Astrocyte (in vitro differentiated cells and primary cell): ENCODE data around the gene TM7SF3. TPM values are rescaled to one million over a fixed set of nuclear protein-coding genes. Genes with fewer than 3 reads are reported as not detected.

Experiments
- DNase-seq: peaks from one replicate; pipeline ENCODE4 v3.0.0-alpha.2; 2010; ENCODE audit warnings: low read depth
- FAIRE-seq: peaks from 2 replicates; lab custom pipeline; 2011; peaks lifted over from hg19 to GRCh38; lab: Jason Lieb, UNC
- H2AFZ ChIP-seq: 2 replicates; pipeline ENCODE4 v1.6.0; 2012; ENCODE audit warnings: low read depth, low read length, inconsistent platforms
- H3K27ac ChIP-seq: 2 replicates; pipeline ENCODE4 v1.5.1; 2011; ENCODE audit warnings: low read depth, low read length, inconsistent platforms
- H3K27me3 ChIP-seq: 2 replicates; pipeline ENCODE4 v1.6.0; 2011; ENCODE audit warnings: low read length, inconsistent platforms; ENCODE audit not compliant: insufficient read depth
- H3K36me3 ChIP-seq: 2 replicates; pipeline ENCODE4 v1.5.1; 2011; ENCODE audit warnings: low read length, inconsistent platforms; ENCODE audit not compliant: insufficient read depth
- H3K4me1 ChIP-seq: 2 replicates; pipeline ENCODE4 v1.5.1; 2011; ENCODE audit warnings: low read length, inconsistent platforms; ENCODE audit not compliant: insufficient read depth
- H3K4me2 ChIP-seq: 2 replicates; pipeline ENCODE4 v1.6.0; 2012; ENCODE audit warnings: low read length, inconsistent platforms
- H3K4me3 ChIP-seq: 2 replicates; pipeline ENCODE4 v1.5.1; 2011; ENCODE audit warnings: low read depth, mild to moderate bottlenecking, low read length, inconsistent platforms; ENCODE audit not compliant: insufficient read depth
- H3K79me2 ChIP-seq: 2 replicates; pipeline ENCODE4 v1.6.0; 2012; ENCODE audit warnings: mild to moderate bottlenecking, low read length, inconsistent platforms; ENCODE audit not compliant: insufficient read depth
- H3K9ac ChIP-seq: 2 replicates; pipeline ENCODE4 v1.6.0; 2012; ENCODE audit warnings: mild to moderate bottlenecking, low read length, inconsistent platforms
- H3K9me3 ChIP-seq: 2 replicates; pipeline ENCODE4 v1.5.1; 2012; ENCODE audit warnings: low read depth, mild to moderate bottlenecking, low read length, inconsistent platforms; ENCODE audit not compliant: insufficient read depth
- H4K20me1 ChIP-seq: 2 replicates; pipeline ENCODE4 v1.6.0; 2012; ENCODE audit warnings: low read length, inconsistent platforms; ENCODE audit not compliant: insufficient read depth
- H3K27ac Mint-ChIP-seq: one replicate; pipeline ENCODE4 v1.8.0; 2021; ENCODE audit warnings: mild to moderate bottlenecking, mixed read lengths; ENCODE audit not compliant: unreplicated experiment
- H3K27me3 Mint-ChIP-seq: one replicate; pipeline ENCODE4 v1.8.0; 2021; ENCODE audit warnings: low read depth, mixed read lengths; ENCODE audit not compliant: unreplicated experiment
- H3K36me3 Mint-ChIP-seq: one replicate; pipeline ENCODE4 v1.8.0; 2021; ENCODE audit warnings: low read depth, mixed read lengths; ENCODE audit not compliant: unreplicated experiment
- H3K4me1 Mint-ChIP-seq: one replicate; pipeline ENCODE4 v1.8.0; 2021; ENCODE audit warnings: low read depth, mixed read lengths; ENCODE audit not compliant: unreplicated experiment
- H3K4me3 Mint-ChIP-seq: one replicate; pipeline ENCODE4 v1.8.0; 2021; ENCODE audit warnings: mild to moderate bottlenecking, moderate library complexity, mixed read lengths; ENCODE audit not compliant: unreplicated experiment
- H3K9me3 Mint-ChIP-seq: one replicate; pipeline ENCODE4 v1.8.0; 2021; ENCODE audit warnings: mild to moderate bottlenecking, mixed read lengths; ENCODE audit not compliant: unreplicated experiment
- EZH2 ChIP-seq: IDR thresholded peaks from 2 replicates; pipeline ENCODE4 v1.6.1; 2012; ENCODE audit warnings: mild to moderate bottlenecking, low read length, inconsistent platforms; ENCODE audit not compliant: insufficient read depth
- total RNA-seq: library from RNA; stranded (reverse); gene quantifications from 2 replicates; pipeline ENCODE4 v1.2.1, GENCODE V29; 2021
- TF ChIP-seq, protein P1 (sequence below): IDR thresholded peaks from 2 replicates; pipeline ENCODE4 v1.5.1; 2011; ENCODE audit warnings: low read depth, mild to moderate bottlenecking, inconsistent platforms, low read length, moderate library complexity; ENCODE audit not compliant: insufficient read depth

Gene TM7SF3
- total RNA-seq, 1 donor from 2014 or later: 104 TPM

DNA sequence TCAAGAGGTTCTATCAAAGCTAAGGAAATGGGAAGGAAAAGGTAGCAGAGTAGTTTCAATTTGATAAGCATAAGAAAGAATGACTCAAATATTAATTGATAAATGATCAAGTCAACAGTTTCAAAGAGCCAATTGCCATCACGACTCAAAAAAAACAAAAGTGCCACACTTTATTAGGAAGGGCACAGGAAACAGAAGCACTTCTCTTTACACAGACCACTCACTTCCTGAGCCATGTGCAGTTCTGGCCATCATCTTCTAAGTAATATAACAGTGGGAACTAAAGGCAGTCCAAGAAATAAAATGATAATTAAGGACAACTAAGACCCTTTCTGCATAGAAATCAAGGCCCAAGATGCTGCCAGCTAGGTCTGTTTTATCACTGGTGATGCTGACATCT, 13.2 kb downstream of the TM7SF3 start:
- H3K36me3 Mint-ChIP-seq: peaks cover 17% of the 10 kb centered on the region
- H3K9me3 ChIP-seq: no peaks in the 10 kb centered on the region
- no peak overlapping the region for H2AFZ ChIP-seq
- peaks cover 12% of the 10 kb centered on the region for H3K79me2 ChIP-seq
- H3K9me3 Mint-ChIP-seq: no peaks in the 10 kb centered on the region
- peaks cover 17% of the 10 kb centered on the region for H3K4me1 Mint-ChIP-seq
- H3K4me3 Mint-ChIP-seq: no peak overlapping the region
- H3K27ac Mint-ChIP-seq: no peak overlapping the region
- H4K20me1 ChIP-seq: peaks cover 22% of the 10 kb centered on the region
- H3K27me3 ChIP-seq: no peaks in the 10 kb centered on the region
- DNase-seq (no peak), FAIRE-seq (no peak)
- H3K27ac ChIP-seq: no peak overlapping the region
- no peak overlapping the region for H3K9ac ChIP-seq
- TF ChIP-seq, protein P1, sequence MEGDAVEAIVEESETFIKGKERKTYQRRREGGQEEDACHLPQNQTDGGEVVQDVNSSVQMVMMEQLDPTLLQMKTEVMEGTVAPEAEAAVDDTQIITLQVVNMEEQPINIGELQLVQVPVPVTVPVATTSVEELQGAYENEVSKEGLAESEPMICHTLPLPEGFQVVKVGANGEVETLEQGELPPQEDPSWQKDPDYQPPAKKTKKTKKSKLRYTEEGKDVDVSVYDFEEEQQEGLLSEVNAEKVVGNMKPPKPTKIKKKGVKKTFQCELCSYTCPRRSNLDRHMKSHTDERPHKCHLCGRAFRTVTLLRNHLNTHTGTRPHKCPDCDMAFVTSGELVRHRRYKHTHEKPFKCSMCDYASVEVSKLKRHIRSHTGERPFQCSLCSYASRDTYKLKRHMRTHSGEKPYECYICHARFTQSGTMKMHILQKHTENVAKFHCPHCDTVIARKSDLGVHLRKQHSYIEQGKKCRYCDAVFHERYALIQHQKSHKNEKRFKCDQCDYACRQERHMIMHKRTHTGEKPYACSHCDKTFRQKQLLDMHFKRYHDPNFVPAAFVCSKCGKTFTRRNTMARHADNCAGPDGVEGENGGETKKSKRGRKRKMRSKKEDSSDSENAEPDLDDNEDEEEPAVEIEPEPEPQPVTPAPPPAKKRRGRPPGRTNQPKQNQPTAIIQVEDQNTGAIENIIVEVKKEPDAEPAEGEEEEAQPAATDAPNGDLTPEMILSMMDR: no peak
- no peak for TF ChIP-seq EZH2
- H3K36me3 ChIP-seq: peaks cover 2% of the 10 kb centered on the region
- H3K4me2 ChIP-seq: no peak overlapping the region
- no peaks in the 10 kb centered on the region for H3K4me1 ChIP-seq
- H3K27me3 Mint-ChIP-seq: no peaks in the 10 kb centered on the region
- H3K4me3 ChIP-seq: no peak overlapping the region

DNA sequence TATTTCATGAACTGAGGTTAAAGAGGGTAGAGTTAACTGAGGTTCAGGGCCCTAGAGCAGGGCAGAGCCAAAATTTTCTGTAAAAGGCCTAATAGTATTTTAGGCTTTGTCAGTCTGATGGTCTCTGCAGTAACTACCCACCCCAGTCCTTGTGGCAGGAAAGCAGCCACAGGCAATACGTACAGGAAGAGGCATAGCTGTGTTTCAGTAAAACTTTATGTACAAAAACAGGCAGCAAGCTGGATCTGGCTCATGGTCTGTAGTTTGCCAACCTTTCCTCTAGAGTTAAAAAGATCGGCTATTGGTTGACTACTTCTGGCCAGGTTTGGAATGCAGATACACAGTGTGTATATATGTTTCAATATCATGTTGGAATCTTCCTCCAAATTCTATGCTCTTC, 17.2 kb downstream of the TM7SF3 start:
- no peaks in the 10 kb centered on the region for H3K9me3 Mint-ChIP-seq
- peaks cover 12% of the 10 kb centered on the region for H3K36me3 ChIP-seq
- peaks cover 14% of the 10 kb centered on the region for H4K20me1 ChIP-seq

DNA sequence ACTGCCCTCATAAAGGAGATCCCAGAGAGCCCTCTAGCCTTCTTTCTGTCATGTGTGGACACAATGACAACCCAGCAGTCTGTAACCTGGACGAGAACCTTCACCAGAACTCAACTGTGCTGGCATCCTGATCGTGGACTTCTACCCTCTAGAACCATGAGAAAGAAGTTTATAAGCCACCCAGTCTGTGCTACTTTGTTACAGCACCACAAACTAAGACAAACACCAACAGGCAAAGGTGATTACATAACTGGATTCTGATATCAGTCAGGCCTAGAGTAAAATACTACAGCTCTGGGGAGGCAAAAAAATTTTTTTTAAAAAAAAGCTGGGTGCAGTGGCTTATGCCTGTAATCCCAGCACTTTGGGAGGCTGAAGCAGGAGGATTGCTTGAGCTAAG, 18.5 kb downstream of the TM7SF3 start:
- FAIRE-seq: no peak
- H3K27me3 Mint-ChIP-seq: no peaks in the 10 kb centered on the region
- H4K20me1 ChIP-seq: peaks cover 14% of the 10 kb centered on the region

More for the DNA sequence above, 17.2 kb downstream of the TM7SF3 start:
- H3K4me3 ChIP-seq: no peak overlapping the region
- Mint-ChIP-seq H3K36me3 (peaks cover 21% of the 10 kb centered on the region), H3K4me1 (no peaks in the 10 kb centered on the region), H3K4me3 (no peak overlapping the region), H3K27ac (no peak overlapping the region), H3K27me3 (no peaks in the 10 kb centered on the region)
- no peak overlapping the region for H2AFZ ChIP-seq
- no peaks in the 10 kb centered on the region for H3K79me2 ChIP-seq
- H3K9ac ChIP-seq: no peak overlapping the region
- FAIRE-seq (no peak), DNase-seq (no peak)
- no peak overlapping the region for H3K4me2 ChIP-seq
- no peak overlapping the region for H3K27ac ChIP-seq
- H3K4me1 ChIP-seq: no peaks in the 10 kb centered on the region
- H3K27me3 ChIP-seq: no peaks in the 10 kb centered on the region
- TF ChIP-seq, protein P1: no peak
- TF ChIP-seq EZH2: no peak
- no peaks in the 10 kb centered on the region for H3K9me3 ChIP-seq

More for the DNA sequence above, 18.5 kb downstream of the TM7SF3 start:
- no peak overlapping the region for H3K4me3 ChIP-seq
- TF ChIP-seq EZH2: no peak
- TF ChIP-seq, protein P1: no peak
- no peaks in the 10 kb centered on the region for H3K9me3 ChIP-seq
- H3K36me3 ChIP-seq: peaks cover 12% of the 10 kb centered on the region
- Mint-ChIP-seq H3K4me1 (no peaks in the 10 kb centered on the region), H3K9me3 (no peaks in the 10 kb centered on the region), H3K27ac (no peak overlapping the region), H3K4me3 (no peak overlapping the region), H3K36me3 (peaks cover 15% of the 10 kb centered on the region)
- H3K9ac ChIP-seq: no peak overlapping the region
- H2AFZ ChIP-seq: no peak overlapping the region
- no peaks in the 10 kb centered on the region for H3K27me3 ChIP-seq
- no peaks in the 10 kb centered on the region for H3K79me2 ChIP-seq
- no peak for DNase-seq
- H3K4me2 ChIP-seq: no peak overlapping the region
- H3K27ac ChIP-seq: no peak overlapping the region
- no peaks in the 10 kb centered on the region for H3K4me1 ChIP-seq
